Ascending aorta (tissue), 2 donors: ENCODE data around the gene BMP7. TPM values are rescaled to one million over a fixed set of nuclear protein-coding genes. Genes with fewer than 3 reads are reported as not detected.

Experiments used
- DNase-seq, 2 donors: peaks; one replicate each; pipeline ENCODE4 v3.0.0-alpha.2; 2019; ENCODE audit warnings: low spot score in 2 of 2
- H3K27ac ChIP-seq, 2 donors: fragments of 200-600 bp; sonication (generic); one replicate each; pipeline ENCODE4 v1.5.1; 2016 to 2017; ENCODE audit warnings: mild to moderate bottlenecking in 1 of 2
- H3K27me3 ChIP-seq: fragments of 200-600 bp; sonication (generic); one replicate; pipeline ENCODE4 v1.5.1; 2017
- H3K36me3 ChIP-seq, 2 donors: fragments of 200-600 bp; sonication (generic); one replicate each; pipeline ENCODE4 v1.5.1; 2016
- H3K4me1 ChIP-seq, 2 donors: fragments of 200-600 bp; sonication (generic); one replicate each; pipeline ENCODE4 v1.5.1; 2016 to 2017; ENCODE audit warnings: mild to moderate bottlenecking in 1 of 2
- H3K4me3 ChIP-seq, 2 donors: fragments of 200-600 bp; sonication (generic); one replicate each; pipeline ENCODE4 v1.5.1; 2016 to 2017; ENCODE audit warnings: mild to moderate bottlenecking in 1 of 2
- H3K9me3 ChIP-seq, 2 donors: fragments of 200-600 bp; sonication (generic); one replicate each; pipeline ENCODE4 v1.5.1; 2016
- CTCF ChIP-seq, 3 experiments: fragments of 200-600 bp in 2 of 3; fragments of 450-650 bp in 1 of 3; sonication (generic) in 2 of 3; IDR thresholded peaks; one replicate each; pipeline ENCODE4 v1.5.1; 2016 to 2019; ENCODE audit warnings: antibody characterized with exemption in 3 of 3, mild to moderate bottlenecking in 1 of 3, moderate library complexity in 1 of 3
- intact Hi-C: fragments of 100-400 bp; cut with DNase I; formaldehyde crosslinking; loops from one replicate; pipeline ENCODE4 v1.15.1; 2023
- total RNA-seq: library from RNA; depleted of rRNA; stranded (reverse); fragments of >200 nt; gene quantifications from one replicate; pipeline ENCODE4 v1.1.0, GENCODE V29; 2016

Gene BMP7
- total RNA-seq, 1 donor from 2014 or later = not detected

GRCh38 chr20:57259121-57259937 is 7.1 kb downstream of the BMP7 start:
- Histone ChIP-seq H3K36me3 (no peaks in the 10 kb centered on the region), H3K27me3 (no peaks in the 10 kb centered on the region), H3K4me3 (no peak overlapping the region), H3K4me1 (no peaks in the 10 kb centered on the region), H3K27ac (no peak overlapping the region), H3K9me3 (no peaks in the 10 kb centered on the region)
- no peak for TF ChIP-seq CTCF (IDR thresholded peaks at IDR 0.05)
- no peak for DNase-seq
- intact Hi-C loops = no loop called here

GRCh38 chr20:57257701-57258453 is 8.6 kb downstream of the BMP7 start:
- Histone ChIP-seq H3K27ac (no peak overlapping the region), H3K4me1 (no peaks in the 10 kb centered on the region), H3K36me3 (no peaks in the 10 kb centered on the region), H3K9me3 (no peaks in the 10 kb centered on the region), H3K4me3 (no peak overlapping the region), H3K27me3 (no peaks in the 10 kb centered on the region)
- no peak for DNase-seq
- intact Hi-C loops = no loop called here
- no peak for TF ChIP-seq CTCF (IDR thresholded peaks at IDR 0.05)

- Histone ChIP-seq H3K27me3 (no peaks in the 10 kb centered on the region), H3K27ac (no peak overlapping the region)
- intact Hi-C loops = no loop called here
These were observed 9.5 kb downstream of the BMP7 start for GRCh38 chr20:57256908-57257307.

GRCh38 chr20:57256205-57256604 is 10.2 kb downstream of the BMP7 start:
- Histone ChIP-seq H3K27ac (no peak overlapping the region), H3K4me1 (no peaks in the 10 kb centered on the region), H3K9me3 (no peaks in the 10 kb centered on the region), H3K4me3 (no peak overlapping the region), H3K36me3 (no peaks in the 10 kb centered on the region), H3K27me3 (no peaks in the 10 kb centered on the region)
- intact Hi-C loops = no loop called here
- no peak for TF ChIP-seq CTCF (IDR thresholded peaks at IDR 0.05)
- DNase-seq = no peak

More at GRCh38 chr20:57256908-57257307, 9.5 kb downstream of the BMP7 start:
- no peak for TF ChIP-seq CTCF (IDR thresholded peaks at IDR 0.05)
- no peak for DNase-seq
- Histone ChIP-seq H3K9me3 (no peaks in the 10 kb centered on the region), H3K36me3 (no peaks in the 10 kb centered on the region), H3K4me3 (no peak overlapping the region), H3K4me1 (no peaks in the 10 kb centered on the region)

GRCh38 chr20:57255183-57255582 is 11.3 kb downstream of the BMP7 start:
- no peaks in the 10 kb centered on the region for H3K36me3 ChIP-seq
- intact Hi-C loops = no loop called here
- H3K4me3 ChIP-seq = no peak overlapping the region
- no peaks in the 10 kb centered on the region for H3K4me1 ChIP-seq
- no peak for TF ChIP-seq CTCF (IDR thresholded peaks at IDR 0.05)
- no peak overlapping the region for H3K27ac ChIP-seq
- no peaks in the 10 kb centered on the region for H3K27me3 ChIP-seq
- no peaks in the 10 kb centered on the region for H3K9me3 ChIP-seq
- DNase-seq = no peak
